Activated naive CD4-positive, alpha-beta T cell treated with anti-CD3 and anti-CD28 coated beads, Interleukin-2, amount 50 U/mL, for 16 hours (primary cell): Measurements from ENCODE around the gene PDXP.

ENCODE experiments used
- DNase-seq: peaks from one replicate; pipeline ENCODE4 v3.0.0-alpha.2; 2020

Gene PDXP

GRCh38 chr22:37703906-37704305 is 45.4 kb downstream of the PDXP start:
- DNase-seq = no peak

- no peak for DNase-seq
These were observed 46.1 kb downstream of the PDXP start for GRCh38 chr22:37704645-37705044.

GRCh38 chr22:37705205-37705604 is 46.7 kb downstream of the PDXP start:
- DNase-seq = no peak

DNA sequence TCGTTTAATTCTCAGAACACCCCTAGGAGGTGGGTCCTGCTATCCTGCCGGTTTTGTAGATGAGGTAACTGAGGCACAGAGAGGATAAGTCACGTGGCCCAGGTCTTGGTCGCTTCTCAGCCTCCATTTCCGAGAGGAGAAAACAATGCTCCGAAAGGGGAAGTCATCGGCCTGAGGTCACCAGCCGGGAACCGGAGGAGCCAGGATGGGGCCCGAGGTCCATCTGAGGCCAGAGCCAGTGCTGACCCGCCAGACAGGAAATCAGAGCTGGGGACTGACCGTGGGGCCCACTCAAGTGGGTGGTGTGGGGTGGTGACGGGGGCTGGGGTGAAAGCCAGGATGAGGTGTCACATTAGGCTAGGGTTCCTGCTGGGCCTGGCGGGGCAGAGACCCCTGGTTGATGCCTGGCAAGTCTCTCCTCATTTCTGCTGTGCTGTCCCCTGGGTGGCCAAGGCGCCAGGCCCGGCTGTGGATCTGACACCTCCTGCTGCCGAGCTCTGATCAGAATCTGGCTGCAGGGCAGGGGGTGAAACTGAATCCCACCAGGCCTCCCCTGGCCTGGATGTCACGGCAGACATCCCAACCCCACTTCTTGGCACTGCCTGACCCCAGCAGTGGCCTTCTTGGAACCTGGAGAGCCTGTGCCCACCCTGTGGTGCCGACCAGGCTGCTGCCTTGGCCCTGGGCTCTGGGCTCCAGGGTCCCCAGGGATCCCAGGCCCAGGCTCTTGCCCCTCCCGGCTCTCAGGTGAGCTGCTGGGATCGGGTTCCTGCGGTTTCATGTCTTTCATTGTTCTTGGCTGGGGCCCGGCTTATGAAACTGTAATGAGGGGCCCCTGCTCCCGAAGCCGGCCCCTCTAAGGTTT is 50.3 kb downstream of the PDXP start:
- DNase-seq = no peak

DNA sequence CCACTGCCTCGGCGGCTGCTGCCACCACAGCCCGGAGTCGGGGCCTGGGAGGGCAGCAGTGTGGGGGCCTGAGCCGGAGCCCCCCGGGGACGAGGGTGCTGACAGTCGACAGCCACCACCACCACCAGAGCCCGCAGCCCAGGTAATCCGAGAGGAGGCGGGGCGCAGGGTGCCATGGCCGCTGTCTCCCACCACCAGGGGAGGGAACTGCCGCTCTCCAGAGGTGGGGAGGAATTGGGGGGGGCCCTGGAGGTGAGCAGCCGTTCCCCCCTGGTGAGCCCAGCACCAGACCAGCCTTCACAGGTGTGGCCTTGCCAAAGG is 50.9 kb downstream of the PDXP start:
- no peak for DNase-seq

DNA sequence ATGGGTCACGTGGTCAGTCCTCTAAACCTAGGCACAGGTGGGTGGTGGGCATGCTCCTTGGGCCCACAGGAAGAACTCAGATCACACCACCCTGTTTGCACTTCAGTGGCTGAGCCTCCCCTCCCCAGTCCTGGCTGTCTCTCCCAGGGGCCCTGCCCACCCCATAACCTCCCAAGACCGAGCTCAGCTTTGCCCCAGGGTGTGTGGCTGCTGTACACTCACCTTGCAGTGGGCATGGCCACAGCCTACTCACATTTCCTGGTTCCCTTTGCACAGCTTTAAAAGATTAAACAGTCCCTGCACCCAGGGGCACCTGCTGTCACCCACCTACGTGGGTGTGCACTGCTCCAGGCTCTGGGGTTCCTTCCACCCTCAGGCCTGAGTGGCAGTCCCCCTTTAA is 52.2 kb downstream of the PDXP start:
- DNase-seq = no peak

GRCh38 chr22:37711490-37711889 is 53.0 kb downstream of the PDXP start:
- DNase-seq = no peak

GRCh38 chr22:37713761-37714160 is 55.2 kb downstream of the PDXP start:
- no peak for DNase-seq

DNA sequence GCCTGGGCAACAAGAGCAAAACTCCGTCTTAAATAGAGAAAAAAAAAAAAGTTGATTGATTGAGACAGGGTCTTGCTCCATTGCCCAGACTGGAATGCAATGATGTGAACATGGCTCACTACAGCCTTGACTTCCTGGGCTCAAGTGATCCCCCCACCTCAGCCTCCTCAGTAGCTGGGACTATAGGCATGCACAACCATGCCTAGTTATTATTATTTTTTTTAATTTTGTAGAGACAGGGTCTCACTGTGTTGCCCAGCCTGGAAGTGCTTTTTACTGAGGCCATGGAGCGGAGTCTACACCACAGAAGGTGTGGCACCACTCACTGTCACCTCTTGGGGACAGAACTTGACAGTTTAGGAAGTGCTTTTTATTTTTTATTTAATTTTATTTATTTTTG is 56.1 kb downstream of the PDXP start:
- DNase-seq = no peak

DNA sequence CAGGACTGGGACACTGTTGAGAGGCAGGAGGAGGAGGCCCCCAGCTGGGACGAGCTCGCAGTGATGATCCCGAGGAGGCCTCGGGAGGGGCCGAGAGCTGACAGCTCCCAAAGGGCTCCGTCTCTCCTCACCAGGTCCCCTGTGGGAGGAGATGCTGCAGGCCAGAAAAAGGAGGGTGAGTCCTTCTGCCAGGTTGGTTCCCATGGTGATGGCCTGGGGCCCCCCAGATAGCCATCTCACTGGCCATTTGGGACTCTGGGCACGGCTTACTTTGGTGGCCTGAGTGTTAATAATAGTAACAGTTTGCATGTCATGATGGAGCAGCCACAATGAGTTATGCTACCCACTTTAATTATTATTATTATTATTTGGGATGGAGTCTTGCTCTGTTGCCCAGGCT is 57.2 kb downstream of the PDXP start:
- DNase-seq = no peak
